ENCODE measurements around the gene SLC22A23. TPM values are rescaled to one million over a fixed set of nuclear protein-coding genes. Genes with fewer than 3 reads are reported as not detected.

SLC22A23 gene
- total RNA-seq, 1 experiment from 2014 or later = 5.7 TPM

DNA sequence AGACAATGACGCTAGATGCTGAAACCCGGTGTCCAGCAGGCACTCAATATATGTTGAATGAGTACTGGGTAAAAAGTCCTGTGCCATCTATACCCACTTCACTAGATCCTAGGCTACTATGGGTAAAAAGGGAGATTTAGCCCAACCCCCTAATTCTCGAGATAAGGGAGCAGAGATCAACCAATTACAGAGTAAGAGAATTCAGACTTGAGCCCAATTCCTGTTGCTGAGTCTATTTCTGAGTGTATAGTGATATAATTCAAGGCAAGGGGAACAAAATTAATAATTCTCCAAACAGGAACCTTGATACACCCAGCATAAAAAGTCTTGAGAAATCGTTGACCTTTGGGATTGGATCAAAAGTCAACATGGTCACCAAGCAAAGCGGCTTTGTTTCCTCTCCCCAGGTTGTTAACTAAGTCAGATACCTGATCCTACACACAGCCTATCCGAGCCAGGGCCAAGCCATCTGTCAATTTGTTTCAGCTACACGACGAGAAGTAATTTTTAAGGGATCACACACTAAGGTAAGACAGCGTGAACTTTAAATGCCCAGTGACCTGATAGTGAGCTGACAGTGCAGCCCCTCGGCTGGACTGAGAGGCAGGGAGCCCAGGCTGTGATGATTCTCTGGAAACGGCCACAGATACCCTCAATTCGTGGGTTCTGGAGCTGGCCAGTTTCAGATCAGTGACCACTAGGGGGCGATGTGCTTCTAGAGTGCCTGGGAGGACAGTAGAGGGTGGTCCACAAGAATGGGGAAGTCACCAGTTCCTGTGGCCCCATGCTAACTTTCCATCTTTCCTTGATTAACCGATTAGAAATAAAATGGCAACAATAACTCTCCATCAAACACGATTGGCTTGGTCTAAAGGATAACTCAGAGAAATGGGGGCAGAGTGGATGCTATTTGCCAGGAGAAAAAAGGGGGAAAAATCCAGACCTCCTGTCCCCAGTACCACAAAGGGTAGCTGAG is 46.2 kb downstream of the SLC22A23 start:
- Histone ChIP-seq H3K4me2 (ENCODE audit: low read length) (no peak overlapping the region), H3F3A (ENCODE audit: low read length, unreplicated experiment) (no peaks in the 10 kb centered on the region), H3K27me3 (ENCODE audit: low read length) (no peaks in the 10 kb centered on the region), H3K9me2 (replicated peaks; ENCODE audit: low read length) (no peaks in the 10 kb centered on the region), H3K4me3 (ENCODE audit: low read length) (no peak overlapping the region), H3K79me2 (ENCODE audit: low read length) (no peaks in the 10 kb centered on the region), H3K9ac (ENCODE audit: low read length) (no peak overlapping the region), H3K36me3 (ENCODE audit: low read depth, low read length) (no peaks in the 10 kb centered on the region), H2AFZ (ENCODE audit: low read length) (no peak overlapping the region), H3K9me3 (ENCODE audit: low read length) (no peaks in the 10 kb centered on the region), H3K4me1 (ENCODE audit: insufficient read depth, low read length) (peaks cover 33% of the 10 kb centered on the region), H4K20me1 (ENCODE audit: low read length) (no peaks in the 10 kb centered on the region), H3K27ac (ENCODE audit: low read length) (no peak overlapping the region)
- TF ChIP-seq EZH2phosphoT487 (IDR thresholded peaks at IDR 0.05; ENCODE audit: borderline replicate concordance, low read length) (no peak), CTCF (conservative IDR thresholded peaks at IDR 0.05; ENCODE audit: low read depth, low read length) (peak; percentile 94)
- ATAC-seq = peak; percentile 55; the same call in 1 of the 2 replicates
- ChIA-PET CTCF (interaction anchor here (0.7 to 1.0 kb wide), 2 partner anchors 20 to 44 kb away, joined by 3 to 5 read pairs; no protein-coding TSS in a partner anchor), POLR2A (ENCODE audit: unreplicated experiment) (no interaction called here)
- no TSS peak for BruUV-seq (replicated peaks)
- intact Hi-C loops (cut with micrococcal nuclease) = no loop called here
- DNase-seq = peak; percentile 73

GRCh38 chr6:3409699-3410384 is 47.0 kb downstream of the SLC22A23 start:
- Histone ChIP-seq H3F3A (ENCODE audit: low read length, unreplicated experiment) (no peaks in the 10 kb centered on the region), H3K9me3 (ENCODE audit: low read length) (no peaks in the 10 kb centered on the region), H4K20me1 (ENCODE audit: low read length) (no peaks in the 10 kb centered on the region), H3K4me1 (ENCODE audit: insufficient read depth, low read length) (peaks cover 37% of the 10 kb centered on the region), H3K4me2 (ENCODE audit: low read length) (no peak overlapping the region), H3K9me2 (replicated peaks; ENCODE audit: low read length) (no peaks in the 10 kb centered on the region), H3K4me3 (ENCODE audit: low read length) (no peak overlapping the region), H3K79me2 (ENCODE audit: low read length) (no peaks in the 10 kb centered on the region), H2AFZ (ENCODE audit: low read length) (no peak overlapping the region), H3K27me3 (ENCODE audit: low read length) (no peaks in the 10 kb centered on the region), H3K36me3 (ENCODE audit: low read depth, low read length) (no peaks in the 10 kb centered on the region), H3K27ac (ENCODE audit: low read length) (no peak overlapping the region), H3K9ac (ENCODE audit: low read length) (no peak overlapping the region)
- POLR2A ChIA-PET (ENCODE audit: unreplicated experiment) = no interaction called here
- no peak for DNase-seq
- TF ChIP-seq EZH2 (IDR thresholded peaks at IDR 0.05; ENCODE audit: low read length, unreplicated experiment) (no peak), CTCF (conservative IDR thresholded peaks at IDR 0.05; ENCODE audit: low read depth, low read length) (no peak), EZH2phosphoT487 (IDR thresholded peaks at IDR 0.05; ENCODE audit: borderline replicate concordance, low read length) (no peak)
- intact Hi-C loops (cut with micrococcal nuclease) = loop anchor here (5.0 kb wide), 1 partner anchor 47 kb away; the partner anchor contains the start of gene SLC22A23
- CTCF ChIA-PET = interaction anchor here (0.7 kb wide), 1 partner anchor 45 kb away, joined by 3 read pairs; no protein-coding TSS in a partner anchor
- BruUV-seq (replicated peaks) = no TSS peak
- ATAC-seq = no peak

All from PC-3 (cell line).